Hepatocyte (in vitro differentiated cells): Measurements from ENCODE around the gene AMPD3. TPM values are rescaled to one million over a fixed set of nuclear protein-coding genes. Genes with fewer than 3 reads are reported as not detected.

Experiments used
- DNase-seq: peaks from one replicate; pipeline ENCODE4 v3.0.0-alpha.2; 2016; ENCODE audit warnings: low spot score
- H2AFZ ChIP-seq: fragments of 200-600 bp; sonication (generic); 2 replicates; pipeline ENCODE4 v1.6.0; 2016; ENCODE audit warnings: antibody characterized with exemption, mild to moderate bottlenecking
- H3K27ac ChIP-seq: fragments of 200-600 bp; sonication (generic); 2 replicates; pipeline ENCODE4 v1.5.1; 2016; ENCODE audit warnings: mild to moderate bottlenecking
- H3K27me3 ChIP-seq: fragments of 200-600 bp; sonication (generic); 2 replicates; pipeline ENCODE4 v1.6.1; 2016
- H3K36me3 ChIP-seq: fragments of 200-600 bp; sonication (generic); replicated peaks from 2 replicates; pipeline ENCODE4 v1.5.1; 2016; ENCODE audit warnings: low read depth; ENCODE audit not compliant: insufficient read depth
- H3K4me1 ChIP-seq: fragments of 200-600 bp; sonication (generic); 2 replicates; pipeline ENCODE4 v1.5.1; 2016; ENCODE audit warnings: mild to moderate bottlenecking, moderate library complexity; ENCODE audit not compliant: insufficient read depth
- H3K4me2 ChIP-seq: fragments of 200-600 bp; sonication (generic); 2 replicates; pipeline ENCODE4 v1.6.0; 2016
- H3K4me3 ChIP-seq: fragments of 200-600 bp; sonication (generic); 2 replicates; pipeline ENCODE4 v1.5.1; 2016; ENCODE audit warnings: mild to moderate bottlenecking
- H3K79me2 ChIP-seq: fragments of 200-600 bp; sonication (generic); 2 replicates; pipeline ENCODE4 v1.6.0; 2017; ENCODE audit warnings: mild to moderate bottlenecking
- H3K9me2 ChIP-seq: fragments of 200-600 bp; sonication (generic); replicated peaks from 2 replicates; pipeline ENCODE4 v1.6.0; 2017; ENCODE audit warnings: mild to moderate bottlenecking; ENCODE audit not compliant: insufficient read depth
- H3K9me3 ChIP-seq: fragments of 200-600 bp; sonication (generic); 2 replicates; pipeline ENCODE4 v1.5.1; 2016; ENCODE audit warnings: low read depth, mild to moderate bottlenecking
- H4K20me1 ChIP-seq: fragments of 200-600 bp; sonication (generic); 2 replicates; pipeline ENCODE4 v1.6.0; 2016; ENCODE audit warnings: mild to moderate bottlenecking; ENCODE audit not compliant: insufficient read depth, poor library complexity, severe bottlenecking
- EZH2 ChIP-seq: fragments of 200-600 bp; sonication (generic); IDR thresholded peaks from 2 replicates; pipeline ENCODE4 v1.6.1; 2016; ENCODE audit warnings: antibody characterized with exemption, mild to moderate bottlenecking, borderline replicate concordance
- EZH2phosphoT487 ChIP-seq: fragments of 200-600 bp; sonication (generic); IDR thresholded peaks from one replicate; pipeline ENCODE4 v1.6.1; 2018; ENCODE audit warnings: antibody characterized with exemption, mild to moderate bottlenecking, low read depth, moderate library complexity; ENCODE audit not compliant: unreplicated experiment, severe bottlenecking
- WGBS: methylation state at CpG from one replicate; pipeline ENCODE4 v1.1.6; 2016; ENCODE audit warnings: low lambda C conversion rate; ENCODE audit errors: missing lambda C conversion rate; 5-methylcytosine and 5-hydroxymethylcytosine counted together
- polyA plus RNA-seq: library from polyadenylated mRNA; unstranded; fragments of >200 nt; fragmentation: Nextera tagmentation; extraction: Ambion mirVana; gene quantifications from 2 replicates; pipeline ENCODE4 v1.2.1, GENCODE V29; 2016
- total RNA-seq: library from RNA; depleted of rRNA; stranded (reverse); fragments of >200 nt; gene quantifications from 2 replicates; pipeline ENCODE4 v1.2.3, GENCODE V29; 2014
- TF ChIP-seq, protein P1 (sequence below): fragments of 200-600 bp; sonication (generic); IDR thresholded peaks from 2 replicates; pipeline ENCODE4 v1.5.1; 2016; ENCODE audit warnings: antibody characterized with exemption, mild to moderate bottlenecking; ENCODE audit not compliant: poor library complexity

AMPD3 gene
- total and polyA plus RNA-seq, 2 experiments from 2014 or later, result 1.8 to 4.1 TPM

DNA sequence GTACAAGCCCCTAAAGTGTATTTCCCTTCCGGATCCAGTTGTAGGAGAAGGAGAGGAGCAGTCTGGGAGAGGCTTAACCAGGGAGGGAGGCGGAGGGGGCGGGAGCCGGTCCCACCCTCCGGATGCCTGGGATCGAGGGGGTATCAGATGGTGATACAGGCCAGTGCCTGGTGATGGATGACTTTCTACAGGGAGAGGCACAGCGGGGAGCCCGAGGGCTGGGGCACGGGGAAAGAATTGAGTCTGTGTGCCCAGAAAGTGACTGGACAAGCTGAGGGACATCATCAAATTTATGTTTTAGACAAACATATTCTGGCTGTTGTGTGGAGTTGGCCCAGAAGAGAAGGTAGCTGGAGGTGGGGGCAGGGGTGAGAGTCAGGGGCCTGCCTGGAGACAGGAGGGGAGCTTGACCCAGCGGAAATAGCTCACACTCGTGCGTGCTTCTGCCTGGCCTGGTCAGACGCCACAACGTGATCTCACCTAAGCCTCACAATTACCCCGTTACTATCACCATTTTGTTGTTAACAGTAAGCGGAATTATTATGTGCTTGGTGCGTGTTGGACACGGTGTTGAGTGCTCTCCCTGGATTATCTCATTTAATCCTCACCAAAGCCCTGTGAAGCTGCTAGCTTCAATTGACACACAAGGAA, 42.4 kb downstream of the AMPD3 start:
- 79% methylated on average over 18 of the region's 18 CpGs for WGBS
- TF ChIP-seq EZH2phosphoT487 (no peak), EZH2 (no peak)
- TF ChIP-seq, protein P1, sequence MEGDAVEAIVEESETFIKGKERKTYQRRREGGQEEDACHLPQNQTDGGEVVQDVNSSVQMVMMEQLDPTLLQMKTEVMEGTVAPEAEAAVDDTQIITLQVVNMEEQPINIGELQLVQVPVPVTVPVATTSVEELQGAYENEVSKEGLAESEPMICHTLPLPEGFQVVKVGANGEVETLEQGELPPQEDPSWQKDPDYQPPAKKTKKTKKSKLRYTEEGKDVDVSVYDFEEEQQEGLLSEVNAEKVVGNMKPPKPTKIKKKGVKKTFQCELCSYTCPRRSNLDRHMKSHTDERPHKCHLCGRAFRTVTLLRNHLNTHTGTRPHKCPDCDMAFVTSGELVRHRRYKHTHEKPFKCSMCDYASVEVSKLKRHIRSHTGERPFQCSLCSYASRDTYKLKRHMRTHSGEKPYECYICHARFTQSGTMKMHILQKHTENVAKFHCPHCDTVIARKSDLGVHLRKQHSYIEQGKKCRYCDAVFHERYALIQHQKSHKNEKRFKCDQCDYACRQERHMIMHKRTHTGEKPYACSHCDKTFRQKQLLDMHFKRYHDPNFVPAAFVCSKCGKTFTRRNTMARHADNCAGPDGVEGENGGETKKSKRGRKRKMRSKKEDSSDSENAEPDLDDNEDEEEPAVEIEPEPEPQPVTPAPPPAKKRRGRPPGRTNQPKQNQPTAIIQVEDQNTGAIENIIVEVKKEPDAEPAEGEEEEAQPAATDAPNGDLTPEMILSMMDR, result no peak
- Histone ChIP-seq H3K4me1 (no peaks in the 10 kb centered on the region), H2AFZ (no peak overlapping the region), H3K79me2 (no peaks in the 10 kb centered on the region), H3K27ac (no peak overlapping the region), H3K27me3 (no peaks in the 10 kb centered on the region), H4K20me1 (no peaks in the 10 kb centered on the region), H3K9me2 (no peaks in the 10 kb centered on the region), H3K4me2 (no peak overlapping the region), H3K36me3 (no peaks in the 10 kb centered on the region), H3K9me3 (no peaks in the 10 kb centered on the region), H3K4me3 (no peak overlapping the region)
- no peak for DNase-seq

DNA sequence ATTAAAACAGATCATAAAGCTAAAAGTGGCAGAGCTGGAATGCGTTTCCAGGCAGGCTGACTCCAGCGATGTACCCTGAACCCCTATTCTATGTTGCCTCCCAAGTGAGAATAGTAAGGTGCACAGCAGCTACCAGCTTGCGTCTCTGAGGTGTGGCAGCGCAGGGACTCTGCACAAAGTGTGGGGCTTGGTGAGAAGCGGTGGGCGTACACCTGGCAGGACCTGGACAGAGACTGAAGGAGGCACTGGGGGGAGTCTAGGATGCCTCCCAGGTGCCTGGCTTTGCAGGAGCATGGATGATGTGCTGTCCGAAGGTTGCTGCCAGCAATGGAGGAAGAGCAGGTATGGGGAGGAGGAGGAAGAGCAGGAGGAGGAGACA, 42.9 kb downstream of the AMPD3 start:
- H3K27me3 ChIP-seq, result no peaks in the 10 kb centered on the region
- no peaks in the 10 kb centered on the region for H3K79me2 ChIP-seq
- no peaks in the 10 kb centered on the region for H3K4me1 ChIP-seq
- no peak for DNase-seq
- H3K9me2 ChIP-seq, result no peaks in the 10 kb centered on the region
- 91% methylated on average over 7 of the region's 7 CpGs for WGBS
- H3K36me3 ChIP-seq, result no peaks in the 10 kb centered on the region
- no peaks in the 10 kb centered on the region for H3K9me3 ChIP-seq
- H4K20me1 ChIP-seq, result no peaks in the 10 kb centered on the region
- H3K27ac ChIP-seq, result no peak overlapping the region
- H3K4me3 ChIP-seq, result no peak overlapping the region
- TF ChIP-seq, protein P1, result no peak
- TF ChIP-seq EZH2phosphoT487 (no peak), EZH2 (no peak)
- H2AFZ ChIP-seq, result no peak overlapping the region
- no peak overlapping the region for H3K4me2 ChIP-seq

DNA sequence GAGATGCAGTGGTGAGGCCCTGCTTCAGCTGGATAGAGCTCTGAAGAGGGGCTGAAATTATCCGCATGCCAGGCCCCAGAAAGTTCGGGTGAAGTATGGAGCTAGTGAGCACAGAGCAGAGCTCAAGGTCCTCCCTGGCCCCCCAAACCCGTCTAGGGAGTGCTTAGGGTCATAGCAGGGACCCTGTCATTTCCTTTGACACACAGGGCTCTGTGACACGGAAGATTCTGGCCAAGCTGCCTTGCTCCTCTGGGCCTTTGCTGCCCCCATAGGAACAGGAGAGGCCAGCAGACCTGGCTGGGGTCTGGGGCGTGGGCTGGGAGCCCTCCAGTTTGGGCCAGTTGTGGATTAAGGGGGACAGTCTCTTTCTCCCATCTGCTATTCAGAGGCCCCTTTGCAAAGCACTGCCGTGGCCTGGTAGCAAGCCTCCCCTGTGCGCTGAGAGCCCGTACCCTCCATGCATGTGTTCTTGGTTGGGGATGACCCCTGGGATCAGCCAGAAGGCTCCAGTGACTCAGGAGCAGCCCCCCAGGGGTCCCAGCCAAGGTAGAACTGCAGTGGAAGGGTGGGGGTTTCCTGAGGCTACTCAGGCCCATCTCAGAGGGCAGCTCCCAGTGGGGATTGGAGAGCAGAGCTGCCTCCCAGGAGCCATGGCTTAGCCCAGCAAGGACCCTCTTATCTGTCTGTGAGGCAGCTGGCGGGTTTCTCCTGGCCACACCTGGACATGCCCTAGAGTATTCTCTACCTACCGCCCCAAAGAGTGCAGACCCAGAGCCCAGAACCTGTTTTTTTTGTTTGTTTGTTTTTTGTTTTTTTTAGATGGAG, 43.6 kb downstream of the AMPD3 start:
- H2AFZ ChIP-seq, result no peak overlapping the region
- WGBS, result 90% methylated on average over 10 of the region's 10 CpGs
- TF ChIP-seq, protein P1, result no peak
- TF ChIP-seq EZH2, result no peak
- no peak for TF ChIP-seq EZH2phosphoT487
- no peaks in the 10 kb centered on the region for H3K4me1 ChIP-seq
- no peak overlapping the region for H3K4me2 ChIP-seq
- H3K4me3 ChIP-seq, result no peak overlapping the region
- no peaks in the 10 kb centered on the region for H3K27me3 ChIP-seq
- H3K9me2 ChIP-seq, result no peaks in the 10 kb centered on the region
- H3K36me3 ChIP-seq, result no peaks in the 10 kb centered on the region
- no peak for DNase-seq
- no peaks in the 10 kb centered on the region for H4K20me1 ChIP-seq
- no peaks in the 10 kb centered on the region for H3K9me3 ChIP-seq
- no peaks in the 10 kb centered on the region for H3K79me2 ChIP-seq
- no peak overlapping the region for H3K27ac ChIP-seq
